HG03196 (cell line): ENCODE results near the gene RAB11FIP3.

Source experiments
- ATAC-seq: cut with Tn5 transposase; IDR thresholded peaks from one replicate; pipeline ENCODE4 v1.9.1; 2021; ENCODE audit not compliant: unreplicated experiment

RAB11FIP3 gene

DNA sequence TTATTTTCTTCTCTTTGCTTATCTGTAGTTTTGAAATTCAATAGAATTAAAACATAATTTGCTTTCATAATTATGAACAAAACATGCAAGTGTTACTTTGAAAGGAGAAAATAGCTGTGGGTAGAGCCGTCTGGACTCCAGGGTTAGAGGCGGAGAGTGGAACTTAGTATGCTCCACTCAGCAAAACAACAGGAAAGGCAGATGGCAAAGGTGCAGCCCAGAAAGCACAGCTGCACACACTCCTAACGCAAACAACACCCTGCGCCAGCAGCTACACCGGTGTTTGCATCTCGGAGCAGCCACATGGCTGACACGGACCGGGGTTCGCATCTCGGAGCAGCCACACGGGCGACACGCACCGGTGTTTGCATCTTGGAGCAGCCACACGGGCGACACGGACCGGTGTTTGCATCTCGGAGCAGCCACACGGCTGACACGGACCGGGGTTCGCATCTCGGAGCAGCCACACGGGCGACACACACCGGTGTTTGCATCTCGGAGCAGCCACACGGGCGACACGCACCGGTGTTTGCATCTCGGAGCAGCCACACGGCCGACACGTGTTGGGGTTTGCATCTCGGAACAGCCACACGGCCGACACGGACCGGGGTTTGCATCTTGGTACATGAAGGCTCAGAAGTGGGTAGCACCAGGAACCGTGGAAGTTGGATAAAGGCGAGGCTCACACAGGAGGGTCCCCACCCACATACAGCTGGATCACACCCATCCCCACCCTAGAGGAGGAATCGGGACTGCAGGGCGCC, 89.9 kb downstream of the RAB11FIP3 start:
- no peak for ATAC-seq

DNA sequence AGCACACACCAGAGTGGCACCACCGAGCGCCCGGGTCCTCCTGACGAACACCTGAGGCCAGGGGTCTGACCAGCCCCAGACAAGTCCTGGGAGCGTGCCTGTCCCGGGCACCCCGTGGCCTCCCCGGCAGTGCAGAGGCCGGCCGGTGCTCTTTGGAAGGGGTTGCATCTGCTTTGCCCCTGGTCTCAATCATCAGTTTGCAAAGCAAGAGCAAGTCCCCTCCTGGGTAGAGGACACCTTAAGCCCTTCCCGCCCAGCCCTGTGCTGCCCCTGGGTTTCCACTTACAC, 90.4 kb downstream of the RAB11FIP3 start:
- ATAC-seq, result no peak

GRCh38 chr16:516301-516700, 90.9 kb downstream of the RAB11FIP3 start:
- no peak for ATAC-seq

DNA sequence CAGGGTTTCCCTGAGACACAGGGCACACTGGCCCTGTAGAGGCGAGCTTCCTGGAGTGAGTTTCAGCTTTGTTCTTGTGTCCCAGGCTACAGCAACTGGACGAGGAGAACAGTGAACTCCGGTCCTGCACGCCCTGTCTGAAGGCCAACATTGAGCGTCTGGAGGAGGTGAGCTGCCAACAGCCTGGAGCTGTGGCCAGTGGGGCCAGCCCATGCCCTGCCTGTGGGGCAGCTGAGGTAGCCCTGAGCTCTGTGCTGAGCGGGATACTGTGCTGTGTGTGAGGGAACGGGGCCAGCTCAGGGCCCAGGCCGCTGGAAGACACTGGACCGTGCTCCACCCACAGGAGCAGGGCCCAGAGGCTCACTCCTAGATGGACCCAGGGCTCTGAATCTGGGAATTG, 93.4 kb downstream of the RAB11FIP3 start:
- ATAC-seq, result no peak

GRCh38 chr16:519425-519824, 94.0 kb downstream of the RAB11FIP3 start:
- no peak for ATAC-seq

GRCh38 chr16:519841-520687, 94.6 kb downstream of the RAB11FIP3 start:
- no peak for ATAC-seq

DNA sequence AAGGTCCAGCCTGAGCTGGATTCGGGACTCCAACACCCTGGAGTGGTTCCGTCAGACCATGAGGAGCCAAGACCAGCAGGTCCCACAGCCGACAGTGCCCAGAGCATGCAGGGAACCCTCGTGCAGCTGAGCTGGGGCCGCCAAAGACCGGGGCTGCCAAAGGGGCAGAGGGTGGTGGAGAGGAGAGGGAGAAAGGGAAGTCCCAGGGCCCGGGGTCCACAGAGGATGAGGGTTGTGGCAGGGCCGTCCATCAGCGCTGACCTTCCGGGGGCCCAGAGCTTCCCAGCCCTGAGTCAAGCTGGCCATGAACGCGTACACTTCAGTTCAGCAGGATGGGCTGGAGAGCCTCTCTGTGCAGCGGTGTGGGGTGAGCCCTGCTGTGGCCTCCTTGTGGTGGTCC, 95.4 kb downstream of the RAB11FIP3 start:
- no peak for ATAC-seq

DNA sequence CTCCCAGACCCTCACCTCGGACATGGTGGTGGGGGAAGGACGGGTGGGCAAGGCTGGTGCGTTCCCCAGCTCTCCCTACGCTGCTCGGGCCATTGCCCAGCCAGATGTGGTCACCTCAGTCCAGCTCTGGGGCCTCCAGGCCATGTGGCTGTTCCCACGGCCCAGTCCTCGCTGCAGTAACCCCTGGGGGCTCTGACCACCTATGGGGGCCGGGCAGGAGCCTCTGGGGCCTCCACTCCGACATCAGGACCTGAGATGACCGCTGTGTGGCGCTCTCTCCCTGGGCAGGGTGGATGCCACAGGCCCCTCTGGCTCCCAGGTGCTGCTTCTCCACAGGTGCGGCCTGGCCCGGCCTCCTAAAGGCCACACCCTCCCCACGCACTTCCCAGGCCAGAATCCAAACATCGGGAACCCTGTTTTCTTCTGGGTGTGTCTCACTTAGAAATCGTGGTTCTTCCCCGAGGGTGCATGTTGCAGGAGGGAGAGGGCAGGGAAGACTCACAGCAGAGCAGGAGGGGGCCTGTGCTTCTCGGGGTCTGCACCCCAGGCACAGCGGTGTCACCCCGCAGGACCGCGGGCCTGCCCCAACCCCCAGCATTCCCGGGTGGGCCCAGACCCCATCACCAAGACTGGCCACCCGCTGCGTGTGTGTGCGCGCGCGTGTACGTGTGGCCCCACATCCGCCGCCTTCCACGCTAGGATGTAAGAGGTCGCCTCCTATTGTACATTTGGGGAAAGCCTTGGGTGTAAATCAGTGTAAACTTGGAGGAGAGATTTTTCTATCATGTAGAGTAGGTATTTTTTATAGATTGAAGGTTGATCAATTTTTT, 96.1 kb downstream of the RAB11FIP3 start:
- ATAC-seq, result no peak

- ATAC-seq, result no peak
Observed at GRCh38 chr16:522320-523096, 97.1 kb downstream of the RAB11FIP3 start.

GRCh38 chr16:523097-523741, 97.8 kb downstream of the RAB11FIP3 start:
- no peak for ATAC-seq

GRCh38 chr16:524274-525040, 99.0 kb downstream of the RAB11FIP3 start:
- ATAC-seq, result no peak

GRCh38 chr16:525123-525519, 99.7 kb downstream of the RAB11FIP3 start:
- ATAC-seq, result no peak

GRCh38 chr16:525520-526180, 100.2 kb downstream of the RAB11FIP3 start:
- ATAC-seq, result no peak

GRCh38 chr16:526181-527014, 100.9 kb downstream of the RAB11FIP3 start:
- no peak for ATAC-seq

- ATAC-seq, result peak; percentile 66
Observed at GRCh38 chr16:527015-527903, 101.8 kb downstream of the RAB11FIP3 start, which contains the start of gene CAPN15. Gene CAPN15 (plus strand): TSS chr16:527712. CDS start chr16:546839, 19,127 bp downstream.

GRCh38 chr16:528111-529011, 102.9 kb downstream of the RAB11FIP3 start:
- peak; percentile 16 for ATAC-seq
